GM19372 (cell line): Measurements from ENCODE around the gene CNN3.
"Not testable (repeated sequence)": the region's sequence is repeated elsewhere in the genome, so short reads cannot be mapped to it uniquely, and the experiment has no call there.

Source experiments
- ATAC-seq: cut with Tn5 transposase; IDR thresholded peaks from one replicate; pipeline ENCODE4 v1.9.1; 2021; ENCODE audit warnings: mild to moderate bottlenecking, low read depth, moderate library complexity; ENCODE audit not compliant: unreplicated experiment

Gene CNN3

GRCh38 chr1:94951046-94951445 lies 24.1 kb upstream of the CNN3 start:
- no peak for ATAC-seq

- ATAC-seq = no peak
These were observed 23.1 kb upstream of the CNN3 start for GRCh38 chr1:94949681-94950661.

- ATAC-seq = no peak
These were observed 20.5 kb upstream of the CNN3 start for GRCh38 chr1:94947437-94947836.

GRCh38 chr1:94946886-94947285 lies 20.0 kb upstream of the CNN3 start:
- ATAC-seq = no peak

GRCh38 chr1:94942171-94943128 lies 15.5 kb upstream of the CNN3 start:
- ATAC-seq = no peak

GRCh38 chr1:94941480-94941879 lies 14.6 kb upstream of the CNN3 start:
- ATAC-seq = not testable (repeated sequence)

- no peak for ATAC-seq
These were observed 13.8 kb upstream of the CNN3 start for GRCh38 chr1:94940738-94941137.

GRCh38 chr1:94937820-94938219 lies 10.9 kb upstream of the CNN3 start:
- no peak for ATAC-seq

GRCh38 chr1:94936861-94937620 lies 10.1 kb upstream of the CNN3 start:
- ATAC-seq = no peak

GRCh38 chr1:94935476-94935875 lies 8.6 kb upstream of the CNN3 start:
- ATAC-seq = no peak

GRCh38 chr1:94935034-94935433 lies 8.1 kb upstream of the CNN3 start:
- no peak for ATAC-seq

- ATAC-seq = no peak
These were observed 7.6 kb upstream of the CNN3 start for GRCh38 chr1:94934551-94934950.

- ATAC-seq = no peak
These were observed 4.4 kb upstream of the CNN3 start for GRCh38 chr1:94931254-94931841.

GRCh38 chr1:94929351-94930217 lies 2.7 kb upstream of the CNN3 start:
- no peak for ATAC-seq

- no peak for ATAC-seq
These were observed 1.5 kb upstream of the CNN3 start for GRCh38 chr1:94928293-94928939.

- peak; percentile 7 for ATAC-seq
These were observed 680 bp upstream of the CNN3 start for GRCh38 chr1:94927405-94928175.

GRCh38 chr1:94926126-94926914 lies 590 bp downstream of the CNN3 start:
- peak; percentile 23 for ATAC-seq
